SW 1271 (cell line): ENCODE data around the gene GPRC5A.

ENCODE experiments used
- DNase-seq, 2 experiments: peaks; one replicate each; lab custom pipeline; 2025; lab: John Stamatoyannopoulos, UW

The GPRC5A gene

GRCh38 chr12:12939888-12940287, 48.5 kb downstream of the GPRC5A start:
- DNase-seq: no peak

DNA sequence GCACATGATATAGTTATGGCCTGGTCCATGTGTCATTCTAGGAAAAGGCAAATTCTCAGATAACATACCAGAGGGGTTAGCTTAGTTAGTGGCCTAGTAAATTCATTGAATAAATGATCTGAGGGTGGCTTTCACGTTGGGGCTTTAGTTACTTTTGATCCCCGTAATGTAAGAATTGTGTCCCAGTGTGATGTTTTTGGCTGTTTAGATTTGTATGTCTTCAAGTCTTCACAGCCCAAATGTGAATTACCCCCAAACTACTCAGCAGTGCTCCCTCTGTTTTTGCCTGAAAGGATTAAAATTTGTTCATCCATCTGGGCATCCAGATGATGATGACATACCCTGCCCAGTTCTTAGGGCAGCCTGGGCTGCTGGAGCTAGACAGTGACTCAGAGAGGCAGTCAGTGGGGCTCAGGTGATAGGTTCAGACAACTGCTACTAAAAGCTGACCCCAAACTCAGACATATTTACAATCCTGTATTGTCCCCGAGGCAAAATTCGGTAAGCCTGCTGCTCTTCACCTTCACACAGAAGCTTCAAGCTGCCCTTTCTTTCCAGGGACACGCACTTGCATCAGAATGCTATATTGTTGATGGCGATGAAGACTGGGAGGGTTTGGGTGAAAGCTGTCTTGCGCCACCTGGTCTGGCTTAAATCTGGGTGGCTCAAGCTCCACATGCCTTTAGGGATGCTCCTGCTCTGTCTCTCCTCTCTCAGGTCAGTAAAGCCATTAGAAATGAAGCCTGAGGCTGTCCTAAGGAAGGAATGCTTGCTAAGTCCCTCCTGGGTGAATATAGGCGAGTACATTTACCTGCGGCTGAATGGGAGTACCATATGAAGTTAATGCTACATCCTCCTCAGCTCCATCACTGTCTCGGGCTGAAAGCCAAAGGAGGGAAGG, 50.3 kb downstream of the GPRC5A start:
- no peak for DNase-seq

GRCh38 chr12:12943586-12944260, 52.4 kb downstream of the GPRC5A start:
- DNase-seq: no peak

DNA sequence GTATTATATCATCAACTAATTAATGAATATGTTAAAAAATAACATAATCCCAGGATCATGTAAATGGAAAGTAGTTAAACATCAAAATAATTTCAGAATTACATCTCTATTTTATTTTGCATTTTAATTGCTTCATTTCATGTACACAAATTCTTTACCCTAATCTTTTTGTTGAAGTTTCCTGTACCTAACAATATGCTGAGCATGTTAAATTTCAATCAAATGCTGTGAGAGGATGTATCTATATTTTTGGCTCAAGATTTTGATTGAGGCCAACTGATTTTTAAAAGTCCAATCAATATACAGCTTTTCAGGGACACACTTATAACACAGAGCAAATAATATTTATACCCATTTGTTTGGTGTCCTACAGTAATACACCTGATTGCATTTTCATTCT, 54.2 kb downstream of the GPRC5A start:
- DNase-seq: no peak

DNA sequence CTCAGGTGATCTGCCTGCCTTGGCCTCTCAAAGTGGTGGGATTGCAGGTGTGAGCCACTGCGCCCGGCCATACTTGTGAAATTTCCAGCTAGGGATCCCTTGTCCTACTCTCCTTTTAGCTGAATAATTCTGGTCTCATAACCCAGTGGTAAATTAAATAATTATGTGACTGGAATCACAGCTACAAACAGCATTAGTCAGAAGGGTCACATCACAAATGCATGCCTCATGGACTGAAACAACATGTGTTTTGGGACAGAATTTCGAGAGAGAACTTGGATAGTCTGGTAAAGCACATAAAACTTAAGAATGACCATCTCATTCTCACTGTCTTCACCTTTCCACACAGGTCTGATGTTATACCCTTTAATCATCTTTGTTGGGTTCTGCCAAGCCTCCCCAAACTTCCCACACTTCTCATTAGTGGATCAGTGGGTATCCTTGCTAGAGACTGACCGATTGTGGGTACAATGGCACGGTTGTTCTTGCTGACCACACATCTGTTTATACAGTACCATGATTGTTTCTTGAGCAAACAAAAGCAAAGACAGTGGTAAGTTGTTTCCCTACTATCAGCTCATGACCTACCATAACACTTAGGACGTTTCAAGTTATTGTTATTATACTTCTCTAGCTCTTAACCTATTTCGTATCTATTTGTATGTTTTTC, 55.5 kb downstream of the GPRC5A start:
- DNase-seq: no peak

DNA sequence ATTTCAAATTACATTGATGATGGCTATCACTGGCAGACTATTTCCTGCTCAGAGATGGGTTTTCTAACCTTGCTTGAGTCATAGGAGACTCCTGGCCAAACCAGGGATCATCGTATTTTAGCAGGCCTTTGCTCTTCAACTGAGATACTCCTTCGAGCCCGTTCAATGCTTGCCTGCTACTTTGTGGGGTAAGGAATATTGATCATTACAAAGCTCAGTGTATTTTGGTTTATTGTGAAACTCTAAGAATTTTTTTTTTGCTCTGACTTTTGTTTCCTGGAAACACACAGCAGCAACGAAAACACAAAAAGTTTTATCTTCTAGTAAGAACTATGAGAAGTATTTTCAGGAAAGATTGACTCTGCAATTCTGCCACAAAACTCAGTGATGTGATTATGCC, 56.5 kb downstream of the GPRC5A start:
- no peak for DNase-seq

- no peak for DNase-seq
These were observed 60.1 kb downstream of the GPRC5A start for GRCh38 chr12:12951504-12951903.

DNA sequence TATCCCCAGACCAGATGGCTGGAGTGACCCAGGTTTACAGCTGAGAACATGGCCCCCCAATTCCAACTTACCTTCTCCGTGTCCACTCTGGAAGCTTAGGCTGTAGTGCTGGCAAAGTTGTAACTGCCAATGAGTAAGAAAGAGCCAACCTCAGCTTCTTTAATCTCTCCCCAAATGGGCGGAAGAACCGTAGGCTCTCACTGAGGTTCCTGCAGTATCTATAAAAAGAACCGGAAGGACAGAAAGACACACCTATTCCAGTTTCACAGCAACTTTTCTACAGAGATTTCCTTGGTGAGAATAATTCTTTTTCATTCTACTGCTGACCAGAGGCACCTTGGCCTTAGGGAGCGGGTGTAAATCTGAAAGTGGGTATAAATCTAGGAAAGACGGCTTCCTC, 60.7 kb downstream of the GPRC5A start, which contains the start of gene GPRC5D:
TSS of gene GPRC5D (minus strand) at position 135 of the 400 bp plus-strand sequence. CDS start 1,786 bp downstream, outside the sequence.
- DNase-seq: no peak

DNA sequence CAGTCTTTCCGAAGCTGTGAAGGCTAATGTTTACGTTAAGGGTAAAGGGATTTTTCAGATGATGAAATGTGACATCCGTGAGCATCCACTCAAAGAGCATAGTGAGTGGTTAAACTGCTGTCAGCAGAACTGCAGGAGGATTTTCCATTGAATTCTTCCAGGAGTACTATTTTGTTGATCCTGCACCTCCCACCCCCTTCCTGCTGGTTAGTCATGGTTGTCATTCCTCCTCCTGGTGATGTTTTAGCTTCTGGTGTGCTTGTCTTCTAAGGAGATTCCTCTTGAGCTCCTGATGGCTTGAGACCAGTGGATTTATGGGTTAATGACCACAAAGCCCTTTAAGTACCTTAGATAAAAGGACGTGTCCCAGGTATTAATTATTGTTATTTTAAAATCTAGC, 63.0 kb downstream of the GPRC5A start:
- DNase-seq: no peak

DNA sequence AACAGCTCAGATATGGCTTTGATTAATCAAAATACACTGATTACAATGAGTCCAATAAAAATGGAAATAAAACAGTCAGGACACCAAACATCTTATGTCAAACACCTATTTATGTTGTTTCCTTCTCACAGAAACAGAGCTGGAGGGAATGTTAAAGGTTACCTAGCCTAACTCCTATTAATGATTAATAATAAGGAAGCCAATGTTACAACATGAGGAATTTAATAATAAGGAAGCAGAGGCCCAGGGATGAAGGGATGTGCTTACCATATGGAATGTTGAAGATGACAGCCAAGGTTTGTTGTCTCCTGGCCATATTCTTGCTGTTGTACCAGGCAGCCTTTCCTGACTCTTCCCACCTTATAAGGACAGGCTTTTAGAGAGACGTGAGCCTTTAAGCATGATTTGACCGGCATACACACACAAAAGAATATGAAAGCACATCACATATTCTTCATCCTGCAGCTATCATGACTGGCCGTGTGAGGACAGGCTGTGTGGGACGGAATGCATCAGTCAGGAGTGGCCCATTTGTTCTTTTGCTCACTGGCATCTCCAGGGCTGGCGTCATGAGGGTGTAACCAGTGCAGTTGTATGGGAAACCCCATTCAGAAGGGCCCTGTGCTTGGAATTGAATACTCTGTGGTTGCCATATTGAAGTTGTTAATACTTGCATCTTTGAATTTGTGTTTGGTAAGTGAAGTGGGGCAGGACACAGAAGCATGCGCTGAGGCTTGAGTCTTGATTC, 63.7 kb downstream of the GPRC5A start:
- DNase-seq: no peak

DNA sequence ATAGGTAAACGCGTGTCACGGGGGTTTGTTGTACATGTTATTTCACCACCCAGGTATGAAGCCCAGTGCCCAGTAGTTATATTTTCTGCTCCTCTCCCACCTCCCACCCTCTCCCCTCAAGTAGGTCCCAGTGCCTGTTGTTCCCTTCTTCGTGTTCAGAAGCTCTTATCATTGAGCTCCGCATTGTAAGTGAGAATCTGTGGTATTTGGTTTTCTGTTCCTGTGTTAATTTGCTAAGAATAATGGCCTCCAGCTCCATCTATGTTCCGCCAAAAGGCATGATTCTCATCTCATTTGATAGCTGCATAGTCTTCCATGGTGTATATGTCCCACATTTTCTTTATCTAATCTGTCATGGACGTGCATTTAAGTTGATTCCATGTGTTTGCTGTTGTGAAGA, 67.5 kb downstream of the GPRC5A start:
- no peak for DNase-seq

DNA sequence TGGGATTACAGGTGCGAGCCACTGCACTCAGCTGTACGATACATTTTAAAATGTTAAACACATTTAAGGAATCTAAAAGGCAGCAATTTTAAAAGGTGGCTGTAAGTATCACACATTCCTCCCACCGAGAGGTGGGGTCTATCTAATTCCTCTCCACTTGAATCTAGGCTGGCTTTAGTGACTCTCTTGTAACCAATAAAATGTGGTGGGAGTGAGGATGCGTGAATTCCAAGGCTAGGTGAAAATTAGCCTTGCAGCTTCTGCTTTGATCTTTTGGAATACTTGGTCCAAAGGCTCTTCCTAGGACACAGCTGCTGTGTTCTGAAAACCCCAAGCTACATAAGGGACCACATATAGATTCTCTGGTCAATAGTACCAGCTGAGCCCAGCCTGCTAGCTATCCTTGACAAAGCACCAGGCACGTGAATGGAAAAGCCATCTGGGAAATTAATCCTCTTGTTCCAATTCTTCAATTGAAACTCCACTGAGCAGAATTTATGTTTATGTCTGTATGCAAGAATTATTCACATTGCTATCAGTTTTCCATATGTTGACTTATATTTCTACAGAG, 69.4 kb downstream of the GPRC5A start:
- no peak for DNase-seq

GRCh38 chr12:12964255-12964654, 72.9 kb downstream of the GPRC5A start:
- DNase-seq: no peak

DNA sequence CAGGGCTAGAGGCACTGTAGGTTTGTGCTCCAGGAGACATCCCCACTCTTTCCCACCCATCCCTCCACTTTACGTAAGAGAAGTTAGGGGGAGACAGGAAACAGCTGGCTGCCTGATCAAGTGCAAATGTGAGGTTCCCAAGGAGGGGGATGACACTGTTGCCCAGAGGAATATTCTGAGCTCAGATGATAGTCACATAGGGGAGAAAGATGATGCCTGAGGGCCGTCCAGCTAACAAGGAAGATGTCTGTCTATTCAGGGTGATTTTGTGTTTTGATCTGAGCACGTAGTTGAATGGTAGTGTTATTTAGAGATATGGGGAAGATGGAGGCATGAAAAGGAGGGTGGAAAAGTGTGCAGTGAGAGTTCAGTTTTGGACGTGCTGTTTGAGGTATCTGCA, 74.5 kb downstream of the GPRC5A start:
- no peak for DNase-seq
